ENCODE data around the gene MAP4K4.

The MAP4K4 gene

GRCh38 chr2:101697124-101698013, at the start of gene MAP4K4:
MAP4K4 (plus strand) TSS chr2:101697707; CDS start chr2:101698081, 374 bp downstream.
- DNase-seq, result peak; percentile 73 to 96 (median 79)
- intact Hi-C loops (cut with DNase I), result loop anchor here (2.0 to 10.0 kb wide), 4 partner anchors 40 to 163 kb away; no protein-coding TSS in a partner anchor

DNA sequence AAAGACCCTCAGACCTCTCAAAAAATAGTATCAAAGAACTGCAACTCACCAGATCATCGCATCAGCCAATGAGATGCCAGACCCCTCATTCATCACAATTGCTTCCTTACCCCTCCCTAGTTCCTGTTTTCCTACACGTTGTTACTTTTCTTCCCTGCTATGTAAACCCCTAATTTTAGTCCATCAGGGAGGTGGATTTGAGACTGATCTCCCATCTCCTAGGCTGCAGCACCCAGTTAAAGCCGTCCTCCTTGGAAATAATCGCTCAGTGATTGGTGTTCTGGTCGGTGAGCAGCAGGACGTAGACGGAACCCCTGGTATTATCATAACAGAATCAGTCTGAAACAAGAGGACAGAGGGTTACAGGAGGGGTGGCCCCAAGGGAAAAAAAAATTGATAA, 44.0 kb upstream of the MAP4K4 start:
- no peak for DNase-seq
- intact Hi-C loops (cut with DNase I), result no loop called here

DNA sequence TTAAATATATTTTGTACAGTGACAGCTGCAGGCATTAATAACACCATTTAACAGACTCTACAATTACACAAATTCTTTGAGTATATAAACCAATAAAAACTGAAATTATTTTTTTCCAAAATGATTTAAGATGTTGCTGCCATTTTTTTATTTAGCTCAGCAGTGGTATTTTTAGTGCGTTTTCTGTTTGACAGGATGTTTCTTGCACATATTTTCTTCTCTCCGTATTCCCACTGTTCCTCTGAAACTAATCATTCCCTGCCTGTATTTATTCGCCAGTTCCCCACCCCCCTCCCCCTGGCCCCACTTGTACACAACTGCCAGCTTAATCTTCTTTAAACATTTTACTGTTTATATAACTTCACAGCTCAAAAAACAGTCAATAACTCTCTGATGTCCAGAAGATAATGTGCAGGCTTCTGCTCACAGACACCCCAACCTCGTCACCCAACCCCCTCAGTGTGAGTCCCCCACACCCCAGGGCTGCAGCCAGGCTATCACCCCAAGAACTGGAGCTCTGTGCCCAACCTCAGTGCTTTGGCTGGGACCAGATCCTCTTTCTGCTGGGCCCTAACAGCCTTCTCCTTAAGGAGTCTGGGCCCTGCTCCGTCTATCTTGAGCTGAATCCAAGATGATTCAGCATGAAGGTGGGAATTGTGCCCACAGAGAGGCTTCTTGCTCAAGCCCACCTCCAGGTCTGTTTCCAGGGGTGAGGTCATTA, 41.6 kb upstream of the MAP4K4 start:
- no peak for DNase-seq

DNA sequence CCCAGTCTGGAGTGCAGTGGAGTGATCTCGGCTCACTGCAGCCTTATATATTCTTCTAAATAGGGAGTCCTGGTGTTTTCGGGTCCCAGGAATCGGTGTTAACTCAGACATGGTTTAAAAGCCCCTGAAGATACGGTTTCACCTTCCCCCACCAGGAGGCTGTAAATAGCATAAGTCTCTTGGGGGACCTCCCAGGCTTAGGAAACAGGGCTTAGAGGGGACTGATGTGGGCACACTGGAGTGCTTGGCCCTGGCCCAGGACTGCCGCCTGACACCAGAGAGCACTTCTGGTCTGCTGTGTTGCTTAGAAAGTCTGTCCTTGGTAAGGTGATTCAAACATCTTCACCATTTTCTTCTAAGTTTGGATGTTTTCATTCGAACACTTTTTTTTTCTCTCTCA, 39.7 kb upstream of the MAP4K4 start:
- DNase-seq, result no peak
- intact Hi-C loops (cut with DNase I), result no loop called here

More for the DNA sequence above, 41.6 kb upstream of the MAP4K4 start:
- intact Hi-C loops (cut with DNase I), result no loop called here

DNA sequence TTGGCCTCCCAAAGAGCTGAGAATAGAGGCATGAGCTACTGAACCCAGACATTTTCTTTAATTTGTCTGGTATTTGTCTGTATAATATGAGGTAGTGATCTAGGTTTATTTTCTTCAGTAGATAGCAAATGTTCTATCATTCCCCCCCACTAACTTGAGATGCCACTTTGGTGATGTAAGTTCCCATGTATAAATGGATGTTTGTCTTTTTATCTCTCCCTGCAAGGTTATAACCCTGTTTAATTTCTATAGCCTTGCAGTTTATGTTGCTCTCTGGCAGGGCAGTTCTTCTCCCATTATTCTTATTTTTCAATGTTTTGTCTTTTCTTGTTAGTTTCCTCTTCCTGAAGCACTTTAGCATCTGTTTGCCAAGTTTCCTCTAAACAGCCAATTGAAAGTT, 39.1 kb upstream of the MAP4K4 start:
- no peak for DNase-seq
- intact Hi-C loops (cut with DNase I), result no loop called here

DNA sequence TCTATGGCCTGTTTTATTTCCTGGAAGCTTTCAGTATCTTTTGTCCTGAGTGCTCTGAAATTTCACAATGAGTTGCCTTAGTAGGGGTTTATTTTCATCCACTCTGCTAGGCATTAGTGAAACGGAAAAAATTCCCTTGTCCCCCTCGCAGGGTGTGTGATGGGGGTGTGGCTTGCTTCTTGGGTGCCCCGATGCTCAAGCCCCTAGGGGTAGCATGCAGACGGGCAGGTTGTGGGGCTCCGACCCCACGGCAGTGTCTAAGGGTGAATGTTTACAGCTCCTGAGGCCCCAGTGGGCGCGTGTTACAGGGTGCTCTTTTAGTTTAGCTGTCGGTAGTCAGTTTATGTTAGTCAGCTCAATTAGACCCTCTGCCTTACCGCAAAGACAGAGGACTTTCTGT, 32.2 kb upstream of the MAP4K4 start:
- DNase-seq, result no peak
- intact Hi-C loops (cut with DNase I), result no loop called here

GRCh38 chr2:101667823-101668222, 29.7 kb upstream of the MAP4K4 start:
- no peak for DNase-seq
- intact Hi-C loops (cut with DNase I), result no loop called here

DNA sequence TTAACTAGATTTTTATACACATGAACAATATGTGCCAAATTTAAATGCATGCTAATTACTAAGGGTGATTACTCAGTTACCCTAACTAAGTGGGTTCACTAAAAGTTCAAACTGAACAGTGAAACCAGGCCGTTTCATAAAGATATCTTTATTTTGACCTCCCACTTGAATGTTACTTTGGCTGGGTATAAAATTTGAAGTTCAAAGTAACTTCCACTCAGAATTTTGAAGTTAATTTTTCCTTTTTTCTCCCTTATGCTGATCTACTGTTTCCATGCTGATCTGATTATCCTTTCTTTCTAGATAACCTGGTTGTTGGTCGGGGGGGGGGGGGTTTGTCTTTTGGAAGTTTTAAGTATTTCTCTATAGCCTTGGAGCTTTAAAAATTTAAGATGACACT, 25.5 kb upstream of the MAP4K4 start:
- DNase-seq, result no peak
- intact Hi-C loops (cut with DNase I), result no loop called here

DNA sequence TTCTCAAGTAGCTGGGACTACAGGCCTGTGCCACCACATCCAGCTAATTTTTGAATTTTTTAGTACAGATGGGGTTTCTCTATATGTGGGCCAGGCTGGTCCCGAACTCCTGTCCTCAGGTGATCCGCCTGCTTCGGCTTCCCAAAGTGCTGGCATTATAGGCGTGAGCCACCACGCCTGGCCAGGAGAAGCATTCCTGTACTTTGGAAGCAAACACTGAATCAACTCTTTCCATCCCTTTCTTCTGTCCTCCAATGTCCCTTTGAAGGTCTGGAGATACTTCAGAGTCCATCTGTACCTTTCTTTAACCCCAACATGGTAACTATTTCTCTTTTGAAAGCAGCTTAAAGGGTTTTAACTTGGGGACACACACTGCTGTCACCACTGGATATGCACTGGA, 23.6 kb upstream of the MAP4K4 start:
- intact Hi-C loops (cut with DNase I), result no loop called here
- no peak for DNase-seq

GRCh38 chr2:101675512-101675911, 22.0 kb upstream of the MAP4K4 start:
- no peak for DNase-seq

DNA sequence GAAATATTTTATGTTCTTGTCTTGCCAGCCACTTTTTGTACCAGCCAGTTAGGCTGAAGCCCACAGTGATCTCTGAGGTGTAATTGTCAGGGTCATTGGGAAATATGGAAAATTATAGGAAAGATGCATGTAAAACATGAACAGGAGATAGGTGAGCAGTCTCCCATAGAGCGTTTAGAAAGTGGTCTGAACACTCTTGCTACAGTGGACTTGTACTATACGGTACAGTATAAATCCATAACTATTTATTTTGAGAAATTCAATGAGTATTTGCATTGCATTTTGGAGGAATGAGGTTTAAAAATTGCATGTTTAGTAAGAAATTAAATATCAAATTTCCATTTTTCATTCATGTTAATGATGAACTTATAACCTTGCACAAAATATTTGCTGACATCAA, 20.8 kb upstream of the MAP4K4 start:
- intact Hi-C loops (cut with DNase I), result no loop called here
- DNase-seq, result no peak

More at GRCh38 chr2:101675512-101675911, 22.0 kb upstream of the MAP4K4 start:
- intact Hi-C loops (cut with DNase I), result no loop called here

GRCh38 chr2:101677658-101678057, 19.8 kb upstream of the MAP4K4 start:
- DNase-seq, result no peak
- intact Hi-C loops (cut with DNase I), result no loop called here

DNA sequence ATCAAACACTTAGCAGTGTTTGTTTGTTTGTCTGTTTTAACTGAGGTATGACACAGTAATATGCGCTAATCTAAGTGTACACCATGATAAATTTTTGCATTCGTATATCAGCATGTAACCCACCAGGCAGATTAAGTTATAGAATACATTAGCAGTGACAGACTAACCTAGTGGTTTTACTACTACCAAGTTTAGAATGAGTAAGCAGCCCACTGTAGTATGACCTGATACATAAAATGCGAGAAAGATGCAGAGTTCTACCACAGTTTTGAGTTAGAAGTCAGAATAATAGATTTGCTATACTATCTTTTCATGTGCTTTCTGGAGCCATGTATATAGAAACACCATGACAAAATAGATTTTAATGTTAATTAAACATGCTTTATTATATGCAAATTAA, 19.1 kb upstream of the MAP4K4 start:
- DNase-seq, result no peak
- intact Hi-C loops (cut with DNase I), result no loop called here

DNA sequence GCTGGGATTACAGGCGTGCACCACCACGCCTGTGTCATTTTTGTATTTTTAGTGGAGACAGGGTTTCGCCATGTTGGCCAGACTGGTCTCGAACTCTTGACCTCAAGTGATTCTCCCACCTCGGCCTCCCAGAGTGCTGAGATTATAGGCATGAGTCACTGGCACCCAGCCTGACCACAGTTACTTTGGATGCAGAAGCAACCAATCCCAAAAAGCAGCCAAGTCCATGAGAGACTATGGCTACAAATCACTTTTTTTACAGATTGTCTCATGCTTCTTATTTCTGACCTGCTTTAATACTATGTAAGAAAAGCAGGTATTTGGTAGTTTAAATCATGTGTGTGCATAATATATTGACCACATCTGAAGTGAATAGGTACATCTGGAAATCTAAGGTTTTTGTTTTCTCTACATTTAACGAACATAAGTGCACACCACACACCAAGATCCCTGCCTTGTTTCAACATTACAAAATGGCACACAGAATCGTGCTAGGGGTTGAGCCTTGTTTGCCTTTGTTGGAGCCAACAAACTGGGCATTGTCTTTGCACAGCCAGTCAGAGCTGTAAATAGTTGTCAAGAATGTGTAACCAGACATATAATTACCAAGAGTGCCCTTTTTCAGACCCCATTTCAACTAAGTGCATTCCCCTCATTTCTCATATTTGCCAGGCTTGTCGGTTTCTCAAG, 18.3 kb upstream of the MAP4K4 start:
- DNase-seq, result no peak
- intact Hi-C loops (cut with DNase I), result no loop called here

DNA sequence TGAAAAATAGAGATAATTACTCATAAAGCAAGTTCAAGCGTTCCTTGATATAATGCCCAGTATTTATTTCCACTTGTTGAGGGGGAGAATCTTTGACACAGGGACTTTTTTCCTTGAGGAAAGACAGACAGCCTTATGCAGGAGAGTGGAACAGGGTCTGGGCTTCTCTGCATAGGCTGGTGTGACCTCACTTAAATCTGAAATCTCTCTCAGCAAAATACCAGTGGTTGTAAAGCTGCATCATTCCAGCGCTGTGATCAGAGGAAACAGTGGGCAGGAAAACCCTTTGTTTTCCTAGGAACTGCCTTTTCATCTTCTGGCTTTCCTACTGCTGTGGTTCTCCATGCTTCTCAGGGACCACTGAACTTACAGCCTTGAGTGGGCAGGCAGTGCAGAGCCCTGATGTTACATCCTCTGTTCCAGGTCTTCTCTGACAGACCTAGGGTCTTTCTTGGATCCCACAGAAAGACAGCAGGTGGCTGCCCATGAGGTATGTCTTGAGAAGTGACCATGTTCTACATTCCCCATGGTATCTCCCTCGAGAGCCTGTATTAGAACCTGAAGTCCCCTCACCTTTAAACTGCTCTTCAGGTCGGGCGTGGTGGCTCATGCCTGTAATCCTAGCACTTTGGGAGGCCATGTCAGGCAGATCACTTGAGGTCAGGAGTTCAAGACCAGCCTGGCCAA, 17.6 kb upstream of the MAP4K4 start:
- intact Hi-C loops (cut with DNase I), result no loop called here
- no peak for DNase-seq

DNA sequence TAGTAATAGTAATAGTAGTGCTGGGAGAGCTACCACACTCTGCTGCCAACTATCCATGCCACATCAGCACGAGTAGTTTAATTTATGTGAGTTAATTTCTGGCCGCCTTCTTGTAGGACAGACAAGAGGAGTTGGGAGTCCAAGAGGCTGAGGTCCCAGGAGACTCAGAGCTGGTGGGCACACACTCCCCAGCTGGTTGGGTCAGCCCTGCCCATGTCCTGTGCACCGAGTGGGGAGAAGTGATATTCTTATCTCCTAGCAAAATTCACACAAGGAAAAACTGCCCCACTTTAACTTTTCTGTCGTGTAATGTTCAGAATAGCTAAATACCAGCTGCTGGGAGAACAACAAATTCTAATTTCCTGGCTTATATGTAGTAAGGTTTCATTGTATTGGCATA, 15.2 kb upstream of the MAP4K4 start:
- no peak for DNase-seq
- intact Hi-C loops (cut with DNase I), result no loop called here

GRCh38 chr2:101684313-101684712, 13.2 kb upstream of the MAP4K4 start:
- DNase-seq, result no peak
- intact Hi-C loops (cut with DNase I), result no loop called here

DNA sequence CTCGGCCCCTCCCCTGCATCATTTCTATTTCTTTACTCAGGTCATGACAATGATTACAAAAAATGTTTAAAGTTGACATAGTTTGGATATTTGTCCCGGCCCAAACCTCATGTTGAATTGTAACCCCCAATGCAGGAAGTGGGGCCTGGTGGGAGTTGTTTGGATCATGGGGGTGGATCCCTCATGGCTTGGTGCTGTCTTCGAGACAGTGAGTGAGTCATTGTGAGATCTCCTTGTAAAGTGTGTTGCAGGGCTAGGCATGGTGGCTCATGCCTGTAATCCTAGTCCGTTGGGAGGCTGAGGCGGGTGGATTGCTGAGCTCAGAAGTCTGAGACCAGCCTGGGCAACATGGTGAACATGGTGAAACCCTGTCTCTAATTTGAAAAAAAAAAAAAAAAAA, 9.2 kb upstream of the MAP4K4 start:
- intact Hi-C loops (cut with DNase I), result no loop called here
- no peak for DNase-seq

DNA sequence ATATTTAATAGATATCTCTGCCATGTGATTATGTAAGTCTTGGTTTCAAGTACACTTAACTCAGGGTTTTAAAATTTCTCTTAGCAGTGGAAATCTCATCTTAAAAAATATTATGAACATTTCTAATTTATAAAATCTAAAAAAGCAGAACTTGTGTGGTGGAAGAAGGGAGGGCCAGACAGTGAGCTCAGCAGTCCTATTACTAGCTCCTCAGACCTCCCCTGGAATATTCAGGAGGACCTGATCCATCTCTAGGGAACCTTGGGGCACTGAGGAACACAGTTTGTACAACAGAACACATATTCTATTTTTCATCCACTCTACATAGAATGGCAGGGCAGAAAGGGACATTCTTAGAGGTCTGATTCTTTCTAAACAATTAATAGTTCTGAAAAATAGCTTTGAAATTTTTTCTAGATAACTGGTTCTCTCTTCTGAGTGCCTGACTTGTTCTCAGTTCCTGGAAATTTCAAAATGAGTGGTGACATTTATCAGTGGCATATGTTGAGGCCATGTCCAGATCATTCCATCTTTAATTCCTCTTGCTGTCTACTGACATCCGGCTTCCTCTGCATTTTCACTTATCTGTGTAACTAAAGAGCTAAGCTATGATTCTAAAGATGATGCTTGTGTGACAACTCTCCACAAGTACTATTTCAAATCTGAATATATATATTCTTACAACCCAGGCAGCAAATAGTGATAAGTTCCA, 8.2 kb upstream of the MAP4K4 start:
- DNase-seq, result no peak
- intact Hi-C loops (cut with DNase I), result no loop called here
